Endothelial cell of umbilical vein (primary cell): Measurements from ENCODE around the gene AMZ2. TPM values are rescaled to one million over a fixed set of nuclear protein-coding genes. Genes with fewer than 3 reads are reported as not detected.

ENCODE experiments used
- BruUV-seq: library from RNA; stranded (reverse); fragments of 400-500 nt; replicated peaks from 2 replicates; lab custom pipeline; 2021; lab: Mats Ljungman, UMichigan
- CTCF ChIA-PET: fragments of 300-600, 350-600 bp; sonication (Branson Sonifier 250); formaldehyde crosslinking; loops from one replicate; lab custom pipeline; 2021; ENCODE audit warnings: antibody characterized with exemption, inconsistent platforms; lab: Charles Lee
- POLR2A ChIA-PET: fragments of 300-600, 350-600 bp; sonication (Branson Sonifier 250); formaldehyde crosslinking; loops from one replicate; lab custom pipeline; 2021; ENCODE audit warnings: antibody characterized with exemption, inconsistent platforms; lab: Charles Lee
- DNase-seq: peaks from one replicate; pipeline ENCODE4 v3.0.0-alpha.2; 2011; ENCODE audit warnings: low read depth, low spot score
- FAIRE-seq: peaks from 2 replicates; lab custom pipeline; 2011; peaks lifted over from hg19 to GRCh38; lab: Jason Lieb, UNC
- H2AFZ ChIP-seq: 2 replicates; pipeline ENCODE4 v1.6.0; 2012; ENCODE audit warnings: low read depth, low read length, control low read depth, inconsistent platforms
- H3K27ac ChIP-seq: 2 replicates; pipeline ENCODE4 v1.5.1; 2011; ENCODE audit warnings: low read depth, mild to moderate bottlenecking, control low read depth, low read length, moderate library complexity; ENCODE audit not compliant: insufficient read depth
- H3K27me3 ChIP-seq, 2 experiments: 2 replicates each; pipeline versions ENCODE4 v1.6.0 to v1.6.1; 2011; ENCODE audit warnings: low read length in 2 of 2, mixed read lengths in 1 of 2; ENCODE audit not compliant: control insufficient read depth in 2 of 2, insufficient read depth in 2 of 2
- H3K36me3 ChIP-seq, 2 experiments: 2 replicates in 1 of 2; 3 replicates in 1 of 2; pipeline ENCODE4 v1.5.1; 2011; ENCODE audit warnings: low read length in 2 of 2, mild to moderate bottlenecking in 1 of 2, moderate library complexity in 1 of 2; ENCODE audit not compliant: control insufficient read depth in 2 of 2, insufficient read depth in 2 of 2; ENCODE audit errors: extremely low read depth in 1 of 2
- H3K4me1 ChIP-seq: 3 replicates; pipeline ENCODE4 v1.5.1; 2011; ENCODE audit warnings: mild to moderate bottlenecking, low read length; ENCODE audit not compliant: control insufficient read depth, insufficient read depth; ENCODE audit errors: extremely low read depth
- H3K4me2 ChIP-seq: 2 replicates; pipeline ENCODE4 v1.6.1; 2011; ENCODE audit warnings: low read length, control low read depth, mixed read lengths; ENCODE audit not compliant: insufficient read depth
- H3K4me3 ChIP-seq, 3 experiments: fragments of 200-600 bp in 1 of 3; sonication (generic), shearing (Covaris generic) in 1 of 3; replicated peaks in 1 of 3; 2 replicates each; pipeline ENCODE4 v1.5.1; 2011 to 2016; ENCODE audit warnings: control low read depth in 3 of 3, low read length in 3 of 3, mild to moderate bottlenecking in 2 of 3, inconsistent platforms in 1 of 3, low read depth in 1 of 3, moderate library complexity in 1 of 3; ENCODE audit not compliant: insufficient read depth in 1 of 3
- H3K79me2 ChIP-seq: 2 replicates; pipeline ENCODE4 v1.6.0; 2012; ENCODE audit warnings: low read length, inconsistent platforms; ENCODE audit not compliant: control insufficient read depth, insufficient read depth
- H3K9ac ChIP-seq: replicated peaks from 2 replicates; pipeline ENCODE3; 2011; ENCODE audit warnings: low read length, control low read depth; ENCODE audit not compliant: insufficient read depth; ENCODE audit errors: extremely low read depth
- H3K9me1 ChIP-seq: replicated peaks from 3 replicates; pipeline ENCODE4 v1.6.0; 2011; ENCODE audit warnings: mild to moderate bottlenecking, low read length; ENCODE audit not compliant: control insufficient read depth, insufficient read depth; ENCODE audit errors: extremely low read depth
- H3K9me3 ChIP-seq: replicated peaks from 2 replicates; pipeline ENCODE4 v1.5.1; 2012; ENCODE audit warnings: low read length, inconsistent platforms; ENCODE audit not compliant: control insufficient read depth, insufficient read depth
- H4K20me1 ChIP-seq: replicated peaks from 2 replicates; pipeline ENCODE3; 2011; ENCODE audit warnings: mild to moderate bottlenecking, low read length; ENCODE audit not compliant: control insufficient read depth, insufficient read depth; ENCODE audit errors: extremely low read depth
- EZH2 ChIP-seq: IDR thresholded peaks from 2 replicates; pipeline ENCODE4 v1.6.1; 2012; ENCODE audit warnings: borderline replicate concordance, low read depth, mild to moderate bottlenecking, moderate library complexity, low read length, inconsistent platforms; ENCODE audit not compliant: severe bottlenecking
- FOS ChIP-seq: IDR thresholded peaks from 2 replicates; pipeline ENCODE4 v1.6.1; 2011; ENCODE audit warnings: mild to moderate bottlenecking, low read length, moderate library complexity, borderline replicate concordance; ENCODE audit not compliant: insufficient read depth
- GATA2 ChIP-seq: IDR thresholded peaks from 2 replicates; pipeline ENCODE4 v1.7.0; 2011; ENCODE audit warnings: low read depth, mild to moderate bottlenecking, moderate library complexity, mixed read lengths, low read length; ENCODE audit not compliant: insufficient read length, insufficient read depth
- JUN ChIP-seq: IDR thresholded peaks from 2 replicates; pipeline ENCODE4 v1.6.1; 2011; ENCODE audit warnings: borderline replicate concordance, low read depth; ENCODE audit not compliant: insufficient read length, insufficient read depth
- MYC ChIP-seq: IDR thresholded peaks from one replicate; pipeline ENCODE4 v1.6.1; 2011; ENCODE audit warnings: mild to moderate bottlenecking, low read depth, low read length
- POLR2A ChIP-seq: IDR thresholded peaks from 2 replicates; pipeline ENCODE4 v1.6.1; 2012; ENCODE audit warnings: low read depth, mild to moderate bottlenecking, control low read depth, low read length
- POLR2AphosphoS5 ChIP-seq: IDR thresholded peaks from 2 replicates; pipeline ENCODE4 v1.6.1; 2012; ENCODE audit warnings: low read depth, mild to moderate bottlenecking, control low read depth, low read length, moderate library complexity; ENCODE audit not compliant: insufficient read depth
- dilution Hi-C: fragments of 300-500 bp; cut with MboI; formaldehyde crosslinking; loops from one replicate; pipeline ENCODE4 v1.15.0; 2019; ENCODE audit warnings: low sequenced_read_pairs; ENCODE audit not compliant: extremely low pct_ligation_motif_present
- intact Hi-C: fragments of 100-400 bp; cut with micrococcal nuclease; formaldehyde crosslinking; loops from one replicate; pipeline ENCODE4 v1.10.0; 2022
- polyA plus RNA-seq, 4 experiments: library from polyadenylated mRNA; depleted of rRNA in 3 of 4; stranded (reverse) in 3 of 4; unstranded in 1 of 4; fragments of >200 nt; gene quantifications; 2 replicates each; pipeline versions ENCODE4 v1.2.1 to v1.2.3, GENCODE V29; 2011 to 2012; ENCODE audit warnings: missing spikeins in 1 of 4
- total RNA-seq: library from RNA; stranded (reverse); gene quantifications from 2 replicates; pipeline ENCODE4 v1.2.3, GENCODE V29; 2021
- TF ChIP-seq, protein P1 (sequence below): IDR thresholded peaks from 2 replicates; pipeline ENCODE4 v1.6.1; 2011; ENCODE audit not compliant: insufficient read depth, insufficient read length
- TF ChIP-seq, protein P2 (sequence below), 2 donors: IDR thresholded peaks; 1 replicate in 1 of 2; 2 replicates in 1 of 2; pipeline ENCODE4 v1.5.1; 2011; ENCODE audit warnings: low read length in 2 of 2, mild to moderate bottlenecking in 2 of 2, moderate library complexity in 2 of 2, control low read depth in 1 of 2, inconsistent platforms in 1 of 2, low read depth in 1 of 2; ENCODE audit not compliant: insufficient read depth in 1 of 2; ENCODE audit errors: extremely low read depth in 1 of 2

The AMZ2 gene
- total and polyA plus RNA-seq, 2 donors (not counting 3 experiments of a cell fraction or from before 2014, with no cell fraction given), result 46.7 to 57.3 TPM

DNA sequence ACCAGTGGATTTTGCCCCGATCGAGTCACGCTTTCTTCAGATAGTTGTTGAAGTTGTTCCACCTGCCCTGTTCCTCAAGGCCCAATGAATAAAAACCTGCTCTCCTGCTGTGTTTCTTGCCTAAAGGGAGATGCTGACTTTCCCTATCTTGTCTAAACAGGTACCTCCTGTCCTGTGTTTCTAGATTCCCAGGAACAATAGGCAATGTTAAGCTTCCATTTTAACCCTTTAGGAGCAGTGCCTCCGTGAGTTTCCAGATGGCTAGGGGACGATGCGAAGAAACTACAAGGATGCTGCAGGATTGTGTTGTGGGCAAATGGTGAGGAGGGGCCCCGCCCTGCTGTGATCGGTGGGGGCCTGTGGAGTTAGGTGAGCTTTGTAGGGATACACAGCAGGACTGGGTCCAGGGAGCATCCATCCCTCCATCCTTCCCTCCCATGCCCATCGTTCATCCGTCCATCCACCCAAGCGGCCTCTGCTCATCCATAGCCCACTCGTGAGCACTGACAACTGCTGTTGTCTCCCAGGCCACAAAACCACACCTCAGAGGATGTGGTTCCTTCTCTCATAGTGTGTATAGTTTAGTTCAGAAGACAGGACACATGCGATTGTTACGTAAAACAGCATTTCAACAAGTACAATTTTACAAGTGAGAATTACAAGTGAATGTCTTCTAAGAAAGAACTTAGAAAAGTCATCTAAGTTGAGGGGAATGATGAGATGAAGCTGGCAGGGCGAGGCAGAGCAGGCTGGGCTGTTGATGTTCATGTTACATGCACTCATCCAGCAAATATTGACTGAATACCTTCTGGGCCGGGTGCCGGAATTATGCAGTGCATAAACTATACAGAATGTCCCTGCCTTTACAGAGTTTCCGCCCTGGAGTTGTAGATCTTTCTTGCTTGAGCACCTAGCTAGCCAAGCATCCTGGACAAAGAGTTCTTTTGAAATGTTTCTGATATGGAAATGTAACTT lies 48.7 kb downstream of the AMZ2 start:
- intact Hi-C loops, result no loop called here
- no peak overlapping the region for H2AFZ ChIP-seq
- POLR2A ChIA-PET, result no interaction called here
- no peak overlapping the region for H3K4me2 ChIP-seq
- H4K20me1 ChIP-seq, result no peaks in the 10 kb centered on the region
- no peaks in the 10 kb centered on the region for H3K79me2 ChIP-seq
- H3K27ac ChIP-seq, result no peak overlapping the region
- H3K27me3 ChIP-seq, result no peaks in the 10 kb centered on the region
- H3K9ac ChIP-seq, result no peak overlapping the region
- no peaks in the 10 kb centered on the region for H3K9me1 ChIP-seq
- FAIRE-seq (no peak), DNase-seq (no peak)
- peaks cover 13% of the 10 kb centered on the region for H3K4me1 ChIP-seq
- BruUV-seq, result no TSS peak
- H3K9me3 ChIP-seq, result no peaks in the 10 kb centered on the region
- dilution Hi-C loops, result no loop called here
- no peaks in the 10 kb centered on the region for H3K36me3 ChIP-seq
- CTCF ChIA-PET, result interaction anchor here (0.7 to 1.9 kb wide), 2 partner anchors 18 to 102 kb away, joined by 3 to 12 read pairs; no protein-coding TSS in a partner anchor
- no peak overlapping the region for H3K4me3 ChIP-seq
- TF ChIP-seq GATA2 (no peak), JUN (no peak), EZH2 (no peak), MYC (no peak), POLR2AphosphoS5 (no peak), FOS (no peak), POLR2A (no peak)
- TF ChIP-seq, protein P1, sequence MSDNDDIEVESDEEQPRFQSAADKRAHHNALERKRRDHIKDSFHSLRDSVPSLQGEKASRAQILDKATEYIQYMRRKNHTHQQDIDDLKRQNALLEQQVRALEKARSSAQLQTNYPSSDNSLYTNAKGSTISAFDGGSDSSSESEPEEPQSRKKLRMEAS, result no peak
- TF ChIP-seq, protein P2, sequence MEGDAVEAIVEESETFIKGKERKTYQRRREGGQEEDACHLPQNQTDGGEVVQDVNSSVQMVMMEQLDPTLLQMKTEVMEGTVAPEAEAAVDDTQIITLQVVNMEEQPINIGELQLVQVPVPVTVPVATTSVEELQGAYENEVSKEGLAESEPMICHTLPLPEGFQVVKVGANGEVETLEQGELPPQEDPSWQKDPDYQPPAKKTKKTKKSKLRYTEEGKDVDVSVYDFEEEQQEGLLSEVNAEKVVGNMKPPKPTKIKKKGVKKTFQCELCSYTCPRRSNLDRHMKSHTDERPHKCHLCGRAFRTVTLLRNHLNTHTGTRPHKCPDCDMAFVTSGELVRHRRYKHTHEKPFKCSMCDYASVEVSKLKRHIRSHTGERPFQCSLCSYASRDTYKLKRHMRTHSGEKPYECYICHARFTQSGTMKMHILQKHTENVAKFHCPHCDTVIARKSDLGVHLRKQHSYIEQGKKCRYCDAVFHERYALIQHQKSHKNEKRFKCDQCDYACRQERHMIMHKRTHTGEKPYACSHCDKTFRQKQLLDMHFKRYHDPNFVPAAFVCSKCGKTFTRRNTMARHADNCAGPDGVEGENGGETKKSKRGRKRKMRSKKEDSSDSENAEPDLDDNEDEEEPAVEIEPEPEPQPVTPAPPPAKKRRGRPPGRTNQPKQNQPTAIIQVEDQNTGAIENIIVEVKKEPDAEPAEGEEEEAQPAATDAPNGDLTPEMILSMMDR (IDR thresholded peaks at IDR 0.05; ENCODE audit: extremely low read depth in 1 of 2, insufficient read depth in 1 of 2, low read depth in 1 of 2, low read length in 2 of 2), result no peak
